ENCODE data around the gene IGF2BP2.

- TF ChIP-seq CTCF (IDR thresholded peaks at IDR 0.05) (no peak), POLR2A (IDR thresholded peaks at IDR 0.05) (no peak)
Measured at GRCh38 chr3:185716436-185717108, 108.3 kb downstream of the IGF2BP2 start.

Measured in testis (tissue), 2 donors.